Cardiac muscle cell (in vitro differentiated cells and primary cell): Measurements from ENCODE around the gene FCN1. TPM values are rescaled to one million over a fixed set of nuclear protein-coding genes. Genes with fewer than 3 reads are reported as not detected.

Source experiments
- DNase-seq, 2 donors: peaks; one replicate each; pipeline versions ENCODE4 v3.0.0 to v3.0.0-alpha.2; 2010 to 2017; ENCODE audit warnings: low read depth in 1 of 2, low spot score in 1 of 2
- H3K27ac ChIP-seq: fragments of 200-600 bp; sonication (generic); 2 replicates; pipeline ENCODE4 v1.5.1; 2016
- H3K27me3 ChIP-seq: fragments of 200-600 bp; sonication (generic); 2 replicates; pipeline ENCODE4 v1.6.0; 2016; ENCODE audit warnings: control low read depth
- H3K36me3 ChIP-seq: fragments of 200-600 bp; sonication (generic); 2 replicates; pipeline ENCODE4 v1.5.1; 2016; ENCODE audit warnings: control low read depth
- H3K4me1 ChIP-seq: fragments of 200-600 bp; sonication (generic); 2 replicates; pipeline ENCODE4 v1.8.1; 2017; ENCODE audit warnings: low read depth, mild to moderate bottlenecking, mixed run types
- H3K4me3 ChIP-seq: fragments of 200-600 bp; sonication (generic); 2 replicates; pipeline ENCODE4 v1.5.1; 2016; ENCODE audit warnings: mild to moderate bottlenecking
- H3K9me3 ChIP-seq: fragments of 200-600 bp; sonication (generic); 2 replicates; pipeline ENCODE4 v1.5.1; 2017; ENCODE audit warnings: low read depth, mild to moderate bottlenecking, control low read depth
- polyA plus RNA-seq: library from polyadenylated mRNA; unstranded; fragments of >200 nt; fragmentation: Nextera tagmentation; extraction: Ambion mirVana; gene quantifications from 2 replicates; pipeline ENCODE4 v1.2.1, GENCODE V29; 2016
- total RNA-seq: library from RNA; depleted of rRNA; stranded (reverse); fragments of >200 nt; gene quantifications from 2 replicates; pipeline ENCODE4 v1.2.3, GENCODE V29; 2016
- TF ChIP-seq, protein P1 (sequence below): IDR thresholded peaks from 2 replicates; pipeline ENCODE4 v1.5.1; 2012; ENCODE audit warnings: low read depth, mild to moderate bottlenecking, low read length

Gene FCN1
- total and polyA plus RNA-seq, 2 experiments from 2014 or later = not detected

- Histone ChIP-seq H3K9me3 (no peaks in the 10 kb centered on the region), H3K4me3 (no peak overlapping the region), H3K4me1 (no peaks in the 10 kb centered on the region), H3K36me3 (no peaks in the 10 kb centered on the region), H3K27me3 (no peaks in the 10 kb centered on the region), H3K27ac (no peak overlapping the region)
- no peak for DNase-seq
- TF ChIP-seq, protein P1, sequence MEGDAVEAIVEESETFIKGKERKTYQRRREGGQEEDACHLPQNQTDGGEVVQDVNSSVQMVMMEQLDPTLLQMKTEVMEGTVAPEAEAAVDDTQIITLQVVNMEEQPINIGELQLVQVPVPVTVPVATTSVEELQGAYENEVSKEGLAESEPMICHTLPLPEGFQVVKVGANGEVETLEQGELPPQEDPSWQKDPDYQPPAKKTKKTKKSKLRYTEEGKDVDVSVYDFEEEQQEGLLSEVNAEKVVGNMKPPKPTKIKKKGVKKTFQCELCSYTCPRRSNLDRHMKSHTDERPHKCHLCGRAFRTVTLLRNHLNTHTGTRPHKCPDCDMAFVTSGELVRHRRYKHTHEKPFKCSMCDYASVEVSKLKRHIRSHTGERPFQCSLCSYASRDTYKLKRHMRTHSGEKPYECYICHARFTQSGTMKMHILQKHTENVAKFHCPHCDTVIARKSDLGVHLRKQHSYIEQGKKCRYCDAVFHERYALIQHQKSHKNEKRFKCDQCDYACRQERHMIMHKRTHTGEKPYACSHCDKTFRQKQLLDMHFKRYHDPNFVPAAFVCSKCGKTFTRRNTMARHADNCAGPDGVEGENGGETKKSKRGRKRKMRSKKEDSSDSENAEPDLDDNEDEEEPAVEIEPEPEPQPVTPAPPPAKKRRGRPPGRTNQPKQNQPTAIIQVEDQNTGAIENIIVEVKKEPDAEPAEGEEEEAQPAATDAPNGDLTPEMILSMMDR = no peak
Observed at GRCh38 chr9:134875371-134875770, 42.3 kb downstream of the FCN1 start.

DNA sequence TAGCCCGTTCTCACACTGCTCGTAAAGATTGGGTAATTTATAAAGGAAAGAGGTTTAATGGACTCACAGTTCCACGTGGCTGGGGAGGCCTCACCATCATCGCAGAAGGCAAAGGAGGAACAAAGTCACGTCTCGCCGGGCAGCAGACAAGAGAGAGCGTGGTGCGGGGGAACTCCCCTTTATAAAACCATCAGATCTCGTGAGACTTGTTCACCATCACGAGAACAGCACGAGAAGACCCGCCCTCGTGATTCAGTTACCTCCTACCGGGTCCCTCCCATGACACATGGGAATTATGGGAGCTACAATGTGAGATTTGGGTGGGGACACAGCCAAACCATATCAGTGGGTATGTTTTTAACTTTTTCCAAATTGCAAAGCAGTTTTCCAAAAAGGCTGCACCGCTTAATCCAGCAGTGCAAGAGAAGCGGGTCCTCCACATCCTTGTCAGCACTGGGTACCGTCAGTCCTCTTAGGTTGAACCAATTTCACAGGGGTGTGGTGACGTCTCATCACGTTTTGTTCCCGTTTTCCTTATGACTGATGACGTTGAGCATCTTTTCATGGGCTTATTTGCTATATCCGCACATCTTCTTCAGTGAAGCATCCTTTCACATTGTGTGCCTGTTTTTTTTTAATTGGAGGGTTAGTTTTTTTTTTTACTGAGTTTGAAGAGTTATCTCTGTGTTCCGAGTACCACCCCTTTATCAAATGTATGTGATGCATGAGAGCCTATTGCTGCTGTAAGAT is 45.1 kb downstream of the FCN1 start:
- no peaks in the 10 kb centered on the region for H3K36me3 ChIP-seq
- DNase-seq = no peak
- TF ChIP-seq, protein P1 = no peak
- no peaks in the 10 kb centered on the region for H3K9me3 ChIP-seq
- H3K27me3 ChIP-seq = no peaks in the 10 kb centered on the region
- H3K4me3 ChIP-seq = no peak overlapping the region
- no peak overlapping the region for H3K27ac ChIP-seq
- no peaks in the 10 kb centered on the region for H3K4me1 ChIP-seq

DNA sequence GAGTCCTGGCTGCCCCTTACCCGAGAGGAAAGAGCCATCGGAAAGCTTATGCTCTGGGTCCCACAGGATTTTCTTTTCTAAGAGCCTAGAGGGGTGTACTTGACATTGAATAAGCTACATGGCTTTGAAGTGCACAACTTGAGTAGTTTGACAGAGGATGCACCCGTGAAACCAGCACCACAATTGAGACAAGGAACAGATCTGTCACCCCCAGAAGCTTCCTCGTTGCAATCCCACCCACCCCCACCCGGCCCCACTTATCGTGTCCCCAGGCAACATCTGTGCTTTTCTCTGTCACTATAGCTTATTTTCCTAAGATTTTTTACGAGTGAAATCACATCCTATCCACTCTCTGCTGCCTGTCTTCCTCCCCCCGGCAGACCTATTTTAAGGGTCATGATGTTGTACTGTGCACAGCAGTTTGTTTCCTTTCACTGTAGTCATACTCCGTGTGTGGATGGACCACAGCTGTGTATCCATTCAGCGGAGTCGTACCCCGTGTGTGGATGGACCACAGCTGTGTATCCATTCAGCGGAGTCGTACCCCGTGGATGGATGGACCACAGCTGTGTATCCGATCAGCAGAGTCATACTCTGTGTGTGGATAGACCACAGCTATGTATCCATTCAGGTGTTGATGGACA is 45.9 kb downstream of the FCN1 start:
- Histone ChIP-seq H3K4me1 (no peaks in the 10 kb centered on the region), H3K9me3 (no peaks in the 10 kb centered on the region), H3K27me3 (no peaks in the 10 kb centered on the region), H3K4me3 (no peak overlapping the region), H3K27ac (no peak overlapping the region), H3K36me3 (no peaks in the 10 kb centered on the region)
- DNase-seq = peak in 1 of 2 donors; percentile 29
- TF ChIP-seq, protein P1 = no peak

GRCh38 chr9:134870746-134871662 is 46.7 kb downstream of the FCN1 start:
- H3K27me3 ChIP-seq = no peaks in the 10 kb centered on the region
- no peaks in the 10 kb centered on the region for H3K9me3 ChIP-seq
- TF ChIP-seq, protein P1 = no peak
- H3K27ac ChIP-seq = no peak overlapping the region
- H3K36me3 ChIP-seq = no peaks in the 10 kb centered on the region
- no peak overlapping the region for H3K4me3 ChIP-seq
- DNase-seq = no peak
- H3K4me1 ChIP-seq = no peaks in the 10 kb centered on the region

- TF ChIP-seq, protein P1 = no peak
- Histone ChIP-seq H3K27ac (no peak overlapping the region), H3K9me3 (no peaks in the 10 kb centered on the region), H3K4me3 (no peak overlapping the region), H3K4me1 (no peaks in the 10 kb centered on the region), H3K36me3 (no peaks in the 10 kb centered on the region), H3K27me3 (no peaks in the 10 kb centered on the region)
- DNase-seq = no peak
Observed at GRCh38 chr9:134870301-134870694, 47.4 kb downstream of the FCN1 start.
